GM18909 (cell line): ENCODE data around the gene CAMTA1.

Experiments
- ATAC-seq: cut with Tn5 transposase; IDR thresholded peaks from one replicate; pipeline ENCODE4 v1.9.1; 2021; ENCODE audit warnings: mild to moderate bottlenecking; ENCODE audit not compliant: unreplicated experiment, poor library complexity

The CAMTA1 gene

GRCh38 chr1:7560128-7560527 lies 774.9 kb downstream of the CAMTA1 start:
- no peak for ATAC-seq

- ATAC-seq: no peak
Measured at GRCh38 chr1:7560601-7561181, 775.4 kb downstream of the CAMTA1 start.

GRCh38 chr1:7561331-7561921 lies 776.2 kb downstream of the CAMTA1 start:
- ATAC-seq: no peak

GRCh38 chr1:7561936-7562728 lies 776.9 kb downstream of the CAMTA1 start:
- no peak for ATAC-seq

GRCh38 chr1:7562729-7563605 lies 777.7 kb downstream of the CAMTA1 start:
- no peak for ATAC-seq

- no peak for ATAC-seq
Measured at GRCh38 chr1:7564137-7564536, 778.9 kb downstream of the CAMTA1 start.

- no peak for ATAC-seq
Measured at GRCh38 chr1:7565099-7565750, 780.0 kb downstream of the CAMTA1 start.

GRCh38 chr1:7566417-7567375 lies 781.4 kb downstream of the CAMTA1 start:
- no peak for ATAC-seq

GRCh38 chr1:7567376-7567775 lies 782.1 kb downstream of the CAMTA1 start:
- ATAC-seq: no peak

- no peak for ATAC-seq
Measured at GRCh38 chr1:7568053-7568452, 782.8 kb downstream of the CAMTA1 start.

- no peak for ATAC-seq
Measured at GRCh38 chr1:7568901-7569524, 783.8 kb downstream of the CAMTA1 start.

- ATAC-seq: no peak
Measured at GRCh38 chr1:7570311-7570710, 785.1 kb downstream of the CAMTA1 start.

- no peak for ATAC-seq
Measured at GRCh38 chr1:7572654-7573152, 787.4 kb downstream of the CAMTA1 start.

GRCh38 chr1:7573481-7573880 lies 788.2 kb downstream of the CAMTA1 start:
- no peak for ATAC-seq

GRCh38 chr1:7574121-7575040 lies 789.1 kb downstream of the CAMTA1 start:
- ATAC-seq: no peak

- ATAC-seq: no peak
Measured at GRCh38 chr1:7575041-7575400, 789.8 kb downstream of the CAMTA1 start.

GRCh38 chr1:7576946-7577657 lies 791.8 kb downstream of the CAMTA1 start:
- no peak for ATAC-seq
